Measurements from ENCODE around the gene ZBTB49.

The ZBTB49 gene

GRCh38 chr4:4330794-4331193 lies 40.7 kb downstream of the ZBTB49 start:
- no peak for DNase-seq
- Histone ChIP-seq H3K27ac (ENCODE audit: insufficient read depth, low read length, poor library complexity, severe bottlenecking) (no peak overlapping the region), H3K9me3 (ENCODE audit: control insufficient read depth, low read length) (no peaks in the 10 kb centered on the region), H3K27me3 (replicated peaks; ENCODE audit: control insufficient read depth, insufficient read depth, low read length, poor library complexity, severe bottlenecking) (no peaks in the 10 kb centered on the region), H3K4me3 (ENCODE audit: insufficient read depth, low read depth, low read length, poor library complexity, severe bottlenecking) (no peak overlapping the region), H3K4me1 (ENCODE audit: control insufficient read depth, insufficient read depth, low read length, poor library complexity, severe bottlenecking) (no peaks in the 10 kb centered on the region), H3K36me3 (ENCODE audit: control insufficient read depth, insufficient read depth, low read length) (no peaks in the 10 kb centered on the region)

- Histone ChIP-seq H3K27ac (ENCODE audit: insufficient read depth, low read length, poor library complexity, severe bottlenecking) (no peak overlapping the region), H3K27me3 (replicated peaks; ENCODE audit: control insufficient read depth, insufficient read depth, low read length, poor library complexity, severe bottlenecking) (no peaks in the 10 kb centered on the region), H3K9me3 (ENCODE audit: control insufficient read depth, low read length) (no peaks in the 10 kb centered on the region), H3K4me3 (ENCODE audit: insufficient read depth, low read depth, low read length, poor library complexity, severe bottlenecking) (no peak overlapping the region), H3K4me1 (ENCODE audit: control insufficient read depth, insufficient read depth, low read length, poor library complexity, severe bottlenecking) (no peaks in the 10 kb centered on the region), H3K36me3 (ENCODE audit: control insufficient read depth, insufficient read depth, low read length) (no peaks in the 10 kb centered on the region)
- no peak for DNase-seq
Measured at GRCh38 chr4:4332529-4332928, 42.5 kb downstream of the ZBTB49 start.

GRCh38 chr4:4333265-4333706 lies 43.2 kb downstream of the ZBTB49 start:
- Histone ChIP-seq H3K9me3 (ENCODE audit: control insufficient read depth, low read length) (no peaks in the 10 kb centered on the region), H3K4me3 (ENCODE audit: insufficient read depth, low read depth, low read length, poor library complexity, severe bottlenecking) (no peak overlapping the region), H3K27me3 (replicated peaks; ENCODE audit: control insufficient read depth, insufficient read depth, low read length, poor library complexity, severe bottlenecking) (no peaks in the 10 kb centered on the region), H3K27ac (ENCODE audit: insufficient read depth, low read length, poor library complexity, severe bottlenecking) (no peak overlapping the region), H3K36me3 (ENCODE audit: control insufficient read depth, insufficient read depth, low read length) (no peaks in the 10 kb centered on the region), H3K4me1 (ENCODE audit: control insufficient read depth, insufficient read depth, low read length, poor library complexity, severe bottlenecking) (no peaks in the 10 kb centered on the region)
- DNase-seq: no peak

GRCh38 chr4:4334798-4335520 lies 44.9 kb downstream of the ZBTB49 start:
- Histone ChIP-seq H3K4me3 (ENCODE audit: insufficient read depth, low read depth, low read length, poor library complexity, severe bottlenecking) (no peak overlapping the region), H3K27me3 (replicated peaks; ENCODE audit: control insufficient read depth, insufficient read depth, low read length, poor library complexity, severe bottlenecking) (no peaks in the 10 kb centered on the region), H3K36me3 (ENCODE audit: control insufficient read depth, insufficient read depth, low read length) (no peaks in the 10 kb centered on the region), H3K4me1 (ENCODE audit: control insufficient read depth, insufficient read depth, low read length, poor library complexity, severe bottlenecking) (no peaks in the 10 kb centered on the region), H3K27ac (ENCODE audit: insufficient read depth, low read length, poor library complexity, severe bottlenecking) (no peak overlapping the region), H3K9me3 (ENCODE audit: control insufficient read depth, low read length) (no peaks in the 10 kb centered on the region)
- peak; percentile 51 to 62 (median 60) for DNase-seq

- Histone ChIP-seq H3K27ac (ENCODE audit: insufficient read depth, low read length, poor library complexity, severe bottlenecking) (no peak overlapping the region), H3K27me3 (replicated peaks; ENCODE audit: control insufficient read depth, insufficient read depth, low read length, poor library complexity, severe bottlenecking) (no peaks in the 10 kb centered on the region), H3K4me3 (ENCODE audit: insufficient read depth, low read depth, low read length, poor library complexity, severe bottlenecking) (no peak overlapping the region), H3K9me3 (ENCODE audit: control insufficient read depth, low read length) (no peaks in the 10 kb centered on the region), H3K4me1 (ENCODE audit: control insufficient read depth, insufficient read depth, low read length, poor library complexity, severe bottlenecking) (no peaks in the 10 kb centered on the region), H3K36me3 (ENCODE audit: control insufficient read depth, insufficient read depth, low read length) (no peaks in the 10 kb centered on the region)
- no peak for DNase-seq
Measured at GRCh38 chr4:4338210-4339001, 48.4 kb downstream of the ZBTB49 start.

- Histone ChIP-seq H3K36me3 (ENCODE audit: control insufficient read depth, insufficient read depth, low read length) (no peaks in the 10 kb centered on the region), H3K4me3 (ENCODE audit: insufficient read depth, low read depth, low read length, poor library complexity, severe bottlenecking) (no peak overlapping the region), H3K9me3 (ENCODE audit: control insufficient read depth, low read length) (no peaks in the 10 kb centered on the region), H3K27ac (ENCODE audit: insufficient read depth, low read length, poor library complexity, severe bottlenecking) (no peak overlapping the region), H3K27me3 (replicated peaks; ENCODE audit: control insufficient read depth, insufficient read depth, low read length, poor library complexity, severe bottlenecking) (no peaks in the 10 kb centered on the region), H3K4me1 (ENCODE audit: control insufficient read depth, insufficient read depth, low read length, poor library complexity, severe bottlenecking) (no peaks in the 10 kb centered on the region)
- DNase-seq: no peak
Measured at GRCh38 chr4:4339504-4340085, 49.5 kb downstream of the ZBTB49 start.

GRCh38 chr4:4341861-4342650 lies 52.0 kb downstream of the ZBTB49 start:
- DNase-seq: no peak
- H3K27me3 ChIP-seq (replicated peaks; ENCODE audit: control insufficient read depth, insufficient read depth, low read length, poor library complexity, severe bottlenecking): no peaks in the 10 kb centered on the region
- H3K9me3 ChIP-seq (ENCODE audit: control insufficient read depth, low read length): no peaks in the 10 kb centered on the region
- no peaks in the 10 kb centered on the region for H3K36me3 ChIP-seq (ENCODE audit: control insufficient read depth, insufficient read depth, low read length)
- no peaks in the 10 kb centered on the region for H3K4me1 ChIP-seq (ENCODE audit: control insufficient read depth, insufficient read depth, low read length, poor library complexity, severe bottlenecking)
- no peak overlapping the region for H3K27ac ChIP-seq (ENCODE audit: insufficient read depth, low read length, poor library complexity, severe bottlenecking)
- no peak overlapping the region for H3K4me3 ChIP-seq (ENCODE audit: insufficient read depth, low read depth, low read length, poor library complexity, severe bottlenecking)

- Histone ChIP-seq H3K27me3 (replicated peaks; ENCODE audit: control insufficient read depth, insufficient read depth, low read length, poor library complexity, severe bottlenecking) (no peaks in the 10 kb centered on the region), H3K27ac (ENCODE audit: insufficient read depth, low read length, poor library complexity, severe bottlenecking) (no peak overlapping the region), H3K4me1 (ENCODE audit: control insufficient read depth, insufficient read depth, low read length, poor library complexity, severe bottlenecking) (no peaks in the 10 kb centered on the region), H3K4me3 (ENCODE audit: insufficient read depth, low read depth, low read length, poor library complexity, severe bottlenecking) (no peak overlapping the region), H3K36me3 (ENCODE audit: control insufficient read depth, insufficient read depth, low read length) (no peaks in the 10 kb centered on the region), H3K9me3 (ENCODE audit: control insufficient read depth, low read length) (no peaks in the 10 kb centered on the region)
- DNase-seq: no peak
Measured at GRCh38 chr4:4343038-4343437, 53.0 kb downstream of the ZBTB49 start.

- Histone ChIP-seq H3K36me3 (ENCODE audit: control insufficient read depth, insufficient read depth, low read length) (no peaks in the 10 kb centered on the region), H3K4me1 (ENCODE audit: control insufficient read depth, insufficient read depth, low read length, poor library complexity, severe bottlenecking) (no peaks in the 10 kb centered on the region), H3K4me3 (ENCODE audit: insufficient read depth, low read depth, low read length, poor library complexity, severe bottlenecking) (no peak overlapping the region), H3K27ac (ENCODE audit: insufficient read depth, low read length, poor library complexity, severe bottlenecking) (no peak overlapping the region), H3K27me3 (replicated peaks; ENCODE audit: control insufficient read depth, insufficient read depth, low read length, poor library complexity, severe bottlenecking) (no peaks in the 10 kb centered on the region), H3K9me3 (ENCODE audit: control insufficient read depth, low read length) (no peaks in the 10 kb centered on the region)
- no peak for DNase-seq
Measured at GRCh38 chr4:4344915-4345527, 55.0 kb downstream of the ZBTB49 start.
